Central memory CD8-positive, alpha-beta T cell (primary cell): ENCODE measurements around the gene UGT2B11.
"Not testable (repeated sequence)": the region's sequence is repeated elsewhere in the genome, so short reads cannot be mapped to it uniquely, and the experiment has no call there.

ENCODE experiments used
- ATAC-seq: fragments of 150-1000 bp; cut with Tn5 transposase; replicated peaks from 2 replicates; pipeline ENCODE4 v1.10.0; 2022; ENCODE audit warnings: mild to moderate bottlenecking, moderate FRiP score, moderate number of reproducible peaks; ENCODE audit not compliant: poor library complexity, severe bottlenecking; ENCODE audit errors: extremely low read depth
- DNase-seq, 2 donors: peaks; one replicate each; pipeline ENCODE4 v3.0.0; 2021; ENCODE audit warnings: low spot score in 2 of 2
- H3K27ac Mint-ChIP-seq: one replicate; pipeline ENCODE4 v1.8.0; 2022; ENCODE audit warnings: low read depth, mild to moderate bottlenecking, moderate library complexity, mixed read lengths
- H3K27me3 Mint-ChIP-seq: one replicate; pipeline ENCODE4 v1.8.0; 2022; ENCODE audit warnings: mixed read lengths
- H3K36me3 Mint-ChIP-seq: one replicate; pipeline ENCODE4 v1.8.0; 2022; ENCODE audit warnings: mild to moderate bottlenecking, moderate library complexity, mixed read lengths; ENCODE audit not compliant: insufficient read depth
- H3K4me1 Mint-ChIP-seq: one replicate; pipeline ENCODE4 v1.8.0; 2022; ENCODE audit warnings: mixed read lengths
- H3K4me3 Mint-ChIP-seq: one replicate; pipeline ENCODE4 v1.8.0; 2022; ENCODE audit warnings: mild to moderate bottlenecking, moderate library complexity, mixed read lengths
- H3K9me3 Mint-ChIP-seq: one replicate; pipeline ENCODE4 v1.8.0; 2022; ENCODE audit warnings: mixed read lengths

The UGT2B11 gene

GRCh38 chr4:69196209-69196965 is 18.2 kb downstream of the UGT2B11 start:
- H3K4me3 Mint-ChIP-seq = no peak overlapping the region
- DNase-seq (no peak), ATAC-seq (no peak)
- H3K27ac Mint-ChIP-seq = no peak overlapping the region
- no peaks in the 10 kb centered on the region for H3K27me3 Mint-ChIP-seq
- H3K4me1 Mint-ChIP-seq = no peaks in the 10 kb centered on the region
- peaks cover 36% of the 10 kb centered on the region for H3K9me3 Mint-ChIP-seq
- H3K36me3 Mint-ChIP-seq = peaks cover under 1% of the 10 kb centered on the region

- H3K4me1 Mint-ChIP-seq = no peaks in the 10 kb centered on the region
- ATAC-seq = no peak
- H3K27ac Mint-ChIP-seq = no peak overlapping the region
Observed at GRCh38 chr4:69194166-69194565, 20.4 kb downstream of the UGT2B11 start.

GRCh38 chr4:69191905-69192304 is 22.6 kb downstream of the UGT2B11 start:
- ATAC-seq, H3K36me3 Mint-ChIP-seq: not testable (repeated sequence)

More at GRCh38 chr4:69194166-69194565, 20.4 kb downstream of the UGT2B11 start:
- Mint-ChIP-seq H3K27me3 (no peaks in the 10 kb centered on the region), H3K9me3 (peaks cover 33% of the 10 kb centered on the region), H3K36me3 (no peaks in the 10 kb centered on the region), H3K4me3 (no peak overlapping the region)
- no peak for DNase-seq

GRCh38 chr4:69190621-69191020 is 23.9 kb downstream of the UGT2B11 start:
- H3K4me1 Mint-ChIP-seq, ATAC-seq, H3K4me3 Mint-ChIP-seq, H3K36me3 Mint-ChIP-seq, DNase-seq, H3K27me3 Mint-ChIP-seq, H3K27ac Mint-ChIP-seq: not testable (repeated sequence)
- peaks cover 31% of the 10 kb centered on the region for H3K9me3 Mint-ChIP-seq

More at GRCh38 chr4:69191905-69192304, 22.6 kb downstream of the UGT2B11 start:
- not testable (repeated sequence) for H3K27me3 Mint-ChIP-seq, H3K27ac Mint-ChIP-seq, DNase-seq, H3K4me3 Mint-ChIP-seq, H3K4me1 Mint-ChIP-seq
- peaks cover 29% of the 10 kb centered on the region for H3K9me3 Mint-ChIP-seq

GRCh38 chr4:69181519-69182169 is 32.9 kb downstream of the UGT2B11 start:
- H3K4me1 Mint-ChIP-seq, H3K27me3 Mint-ChIP-seq, DNase-seq, ATAC-seq, H3K9me3 Mint-ChIP-seq, H3K4me3 Mint-ChIP-seq, H3K27ac Mint-ChIP-seq, H3K36me3 Mint-ChIP-seq: not testable (repeated sequence)

- H3K36me3 Mint-ChIP-seq, ATAC-seq, H3K9me3 Mint-ChIP-seq, H3K27ac Mint-ChIP-seq, DNase-seq, H3K4me3 Mint-ChIP-seq, H3K27me3 Mint-ChIP-seq, H3K4me1 Mint-ChIP-seq: not testable (repeated sequence)
Observed at GRCh38 chr4:69179817-69180216, 34.7 kb downstream of the UGT2B11 start.

- not testable (repeated sequence) for H3K36me3 Mint-ChIP-seq, H3K27me3 Mint-ChIP-seq, H3K4me3 Mint-ChIP-seq, H3K27ac Mint-ChIP-seq, H3K4me1 Mint-ChIP-seq, DNase-seq, H3K9me3 Mint-ChIP-seq, ATAC-seq
Observed at GRCh38 chr4:69178751-69179205, 35.8 kb downstream of the UGT2B11 start.

- not testable (repeated sequence) for ATAC-seq, H3K36me3 Mint-ChIP-seq, H3K27ac Mint-ChIP-seq, H3K4me3 Mint-ChIP-seq, H3K9me3 Mint-ChIP-seq, H3K27me3 Mint-ChIP-seq, H3K4me1 Mint-ChIP-seq, DNase-seq
Observed at GRCh38 chr4:69170233-69171134, 44.1 kb downstream of the UGT2B11 start.

- ATAC-seq, H3K36me3 Mint-ChIP-seq, H3K27ac Mint-ChIP-seq, DNase-seq, H3K27me3 Mint-ChIP-seq, H3K9me3 Mint-ChIP-seq, H3K4me1 Mint-ChIP-seq, H3K4me3 Mint-ChIP-seq: not testable (repeated sequence)
Observed at GRCh38 chr4:69169171-69169570, 45.4 kb downstream of the UGT2B11 start.

GRCh38 chr4:69167300-69167699 is 47.2 kb downstream of the UGT2B11 start:
- no peaks in the 10 kb centered on the region for H3K36me3 Mint-ChIP-seq
- H3K27ac Mint-ChIP-seq = no peak overlapping the region
- no peaks in the 10 kb centered on the region for H3K27me3 Mint-ChIP-seq
- DNase-seq (no peak), ATAC-seq (no peak)
- no peaks in the 10 kb centered on the region for H3K9me3 Mint-ChIP-seq
- no peak overlapping the region for H3K4me3 Mint-ChIP-seq
- H3K4me1 Mint-ChIP-seq = no peaks in the 10 kb centered on the region

- H3K36me3 Mint-ChIP-seq, DNase-seq, H3K4me1 Mint-ChIP-seq: not testable (repeated sequence)
Observed at GRCh38 chr4:69166376-69166775, 48.2 kb downstream of the UGT2B11 start.

GRCh38 chr4:69165707-69166106 is 48.8 kb downstream of the UGT2B11 start:
- ATAC-seq, H3K36me3 Mint-ChIP-seq, DNase-seq, H3K4me1 Mint-ChIP-seq, H3K27ac Mint-ChIP-seq, H3K9me3 Mint-ChIP-seq, H3K4me3 Mint-ChIP-seq, H3K27me3 Mint-ChIP-seq: not testable (repeated sequence)

More at GRCh38 chr4:69166376-69166775, 48.2 kb downstream of the UGT2B11 start:
- ATAC-seq, H3K27ac Mint-ChIP-seq, H3K9me3 Mint-ChIP-seq, H3K4me3 Mint-ChIP-seq, H3K27me3 Mint-ChIP-seq: not testable (repeated sequence)
